ENCODE measurements around the gene CRK. TPM values are rescaled to one million over a fixed set of nuclear protein-coding genes. Genes with fewer than 3 reads are reported as not detected.

The CRK gene
- total and polyA plus RNA-seq, 2 of the 4 experiments (the other 2 are of a cell fraction) = 57.6 to 100 TPM

DNA sequence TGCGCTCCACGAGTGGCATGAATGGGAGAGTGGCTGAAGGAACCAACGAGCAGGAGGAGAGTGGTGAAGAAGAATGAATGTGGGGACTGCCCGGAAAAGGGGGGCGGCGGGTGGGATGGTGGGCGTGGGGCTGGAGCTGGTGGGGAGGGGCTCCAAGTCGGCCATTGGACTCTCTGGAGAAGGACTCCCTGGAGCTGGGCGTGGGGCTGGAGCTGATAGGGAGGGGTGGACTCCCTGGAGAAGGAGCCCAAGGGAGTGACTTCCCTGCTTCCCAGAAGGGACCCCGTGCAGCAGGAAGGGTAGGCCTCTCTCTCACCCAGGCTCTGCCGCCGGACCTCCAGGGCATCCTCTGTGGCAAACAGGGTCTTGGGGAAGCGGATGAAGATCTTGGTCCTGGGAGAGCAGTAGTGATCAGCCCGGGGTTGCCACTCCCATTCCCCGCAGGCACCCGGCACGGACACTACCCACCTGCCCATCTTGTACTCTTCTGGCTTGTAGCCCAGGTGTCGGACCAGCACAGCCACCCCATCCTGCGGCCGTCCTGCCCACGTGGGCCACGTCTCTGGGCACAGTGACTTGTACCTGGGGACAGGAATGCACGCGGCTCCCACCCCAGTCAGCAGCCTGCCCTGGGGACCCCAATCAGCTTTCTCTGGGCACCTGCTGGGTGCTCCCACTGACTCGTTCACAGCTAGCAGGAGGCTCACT, 14.9 kb upstream of the CRK start:
- no peak overlapping the region for H3K27ac ChIP-seq (ENCODE audit: insufficient read depth, low read length)
- H3K56ac ChIP-seq (ENCODE audit: extremely low read depth, insufficient read depth, low read length) = no peak overlapping the region
- in situ Hi-C loops (cut with MboI; ENCODE audit: low sequenced_read_pairs) (no loop called here), intact Hi-C loops (cut with micrococcal nuclease) (no loop called here), dilution Hi-C loops (cut with HindIII; ENCODE audit: low sequenced_read_pairs, unreplicated experiment) (no loop called here)
- H2AFZ ChIP-seq (replicated peaks; ENCODE audit: low read length, poor library complexity) = no peak overlapping the region
- ChIA-PET CTCF (no interaction called here), POLR2A (ENCODE audit: unreplicated experiment) (no interaction called here)
- 92% methylated on average over 11 of the region's 25 CpGs; no CpG with 5 or more reads in 1 of the 2 experiments for WGBS, 2 experiments (ENCODE audit: extremely low coverage in 2 of 2, insufficient read length in 1 of 2)
- H3K4me3 ChIP-seq (ENCODE audit: insufficient read depth, low read depth, low read length) = no peak overlapping the region
- no peak overlapping the region for H3K14ac ChIP-seq (replicated peaks; ENCODE audit: low read depth, low read length)
- no TSS peak for BruUV-seq (replicated peaks)
- no peak overlapping the region for H3K18ac ChIP-seq (ENCODE audit: low read depth, low read length)
- H3K9ac ChIP-seq (ENCODE audit: low read depth, low read length) = no peak overlapping the region
- ATAC-seq (ENCODE audit: low read depth) = no peak
- H2AK9ac ChIP-seq (replicated peaks; ENCODE audit: low read depth, low read length, poor library complexity) = no peak overlapping the region
- no peak overlapping the region for H4K91ac ChIP-seq (ENCODE audit: insufficient read depth, low read depth, low read length)
- no peaks in the 10 kb centered on the region for H3K4me1 ChIP-seq (ENCODE audit: control insufficient read depth, insufficient read depth, low read length)
- TF ChIP-seq, protein P1, sequence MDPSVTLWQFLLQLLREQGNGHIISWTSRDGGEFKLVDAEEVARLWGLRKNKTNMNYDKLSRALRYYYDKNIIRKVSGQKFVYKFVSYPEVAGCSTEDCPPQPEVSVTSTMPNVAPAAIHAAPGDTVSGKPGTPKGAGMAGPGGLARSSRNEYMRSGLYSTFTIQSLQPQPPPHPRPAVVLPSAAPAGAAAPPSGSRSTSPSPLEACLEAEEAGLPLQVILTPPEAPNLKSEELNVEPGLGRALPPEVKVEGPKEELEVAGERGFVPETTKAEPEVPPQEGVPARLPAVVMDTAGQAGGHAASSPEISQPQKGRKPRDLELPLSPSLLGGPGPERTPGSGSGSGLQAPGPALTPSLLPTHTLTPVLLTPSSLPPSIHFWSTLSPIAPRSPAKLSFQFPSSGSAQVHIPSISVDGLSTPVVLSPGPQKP (IDR thresholded peaks at IDR 0.05; ENCODE audit: borderline replicate concordance, low read depth, low read length) = no peak
- TF ChIP-seq FOS (IDR thresholded peaks at IDR 0.05; ENCODE audit: low read depth, low read length) (no peak), SMC3 (IDR thresholded peaks at IDR 0.05; ENCODE audit: low read depth, low read length) (no peak), MAZ (IDR thresholded peaks at IDR 0.05; ENCODE audit: borderline replicate concordance, low read depth, low read length) (no peak), MXI1 (IDR thresholded peaks at IDR 0.05; ENCODE audit: borderline replicate concordance, low read depth, low read length) (no peak), RAD21 (IDR thresholded peaks at IDR 0.05; ENCODE audit: low read length) (no peak)
- no peaks in the 10 kb centered on the region for H3K9me1 ChIP-seq (ENCODE audit: insufficient read depth, low read length)
- no peaks in the 10 kb centered on the region for H3K27me3 ChIP-seq (ENCODE audit: control insufficient read depth, insufficient read depth, low read length)
- H4K5ac ChIP-seq (ENCODE audit: low read depth, low read length) = no peak overlapping the region
- no peak overlapping the region for H2BK120ac ChIP-seq (ENCODE audit: low read depth, low read length)
- H4K20me1 ChIP-seq (ENCODE audit: insufficient read depth, low read length) = peaks cover 24% of the 10 kb centered on the region; the same call in 1 of the 2 replicates
- H2BK5ac ChIP-seq (ENCODE audit: low read depth, low read length, poor library complexity, severe bottlenecking) = no peak overlapping the region
- no peak overlapping the region for H2BK15ac ChIP-seq (ENCODE audit: low read depth, low read length)
- no peak overlapping the region for H3K23ac ChIP-seq (ENCODE audit: low read depth, low read length)
- H4K8ac ChIP-seq (ENCODE audit: low read depth in 2 of 2, low read length in 2 of 2) = no peak overlapping the region
- H2AK5ac ChIP-seq (ENCODE audit: low read depth, low read length) = no peak overlapping the region
- no peak overlapping the region for H3K4me2 ChIP-seq (ENCODE audit: low read depth, low read length)
- no peak overlapping the region for H2BK20ac ChIP-seq (ENCODE audit: low read depth, low read length)
- H3K36me3 ChIP-seq (ENCODE audit: control insufficient read depth, insufficient read depth, low read length) = peaks cover 78% of the 10 kb centered on the region
- H3K4ac ChIP-seq (ENCODE audit: low read depth, low read length) = no peak overlapping the region
- no peaks in the 10 kb centered on the region for H3K9me3 ChIP-seq (ENCODE audit: control insufficient read depth, insufficient read depth, low read length)
- peaks cover 22 to 45% of the 10 kb centered on the region in 2 experiments for H3K79me1 ChIP-seq (ENCODE audit: low read depth in 1 of 2, low read length in 2 of 2)
- no peak for DNase-seq
